ENCODE results near the gene MELK.

Gene MELK

GRCh38 chr9:36584620-36585460 lies 12.1 kb downstream of the MELK start:
- no peak for DNase-seq

GRCh38 chr9:36590231-36590630 lies 17.5 kb downstream of the MELK start:
- no peak for DNase-seq

GRCh38 chr9:36592801-36593583 lies 20.3 kb downstream of the MELK start:
- DNase-seq, result no peak

- DNase-seq, result no peak
These were observed 21.5 kb downstream of the MELK start for GRCh38 chr9:36594213-36594612.

GRCh38 chr9:36597412-36598178 lies 24.9 kb downstream of the MELK start:
- DNase-seq, result no peak

GRCh38 chr9:36598273-36598672 lies 25.6 kb downstream of the MELK start:
- no peak for DNase-seq

GRCh38 chr9:36603006-36603405 lies 30.3 kb downstream of the MELK start:
- DNase-seq, result no peak

GRCh38 chr9:36609306-36609705 lies 36.6 kb downstream of the MELK start:
- no peak for DNase-seq

GRCh38 chr9:36622121-36622520 lies 49.4 kb downstream of the MELK start:
- DNase-seq, result no peak

GRCh38 chr9:36623280-36623679 lies 50.6 kb downstream of the MELK start:
- no peak for DNase-seq

GRCh38 chr9:36625006-36625615 lies 52.4 kb downstream of the MELK start:
- DNase-seq, result no peak

GRCh38 chr9:36632892-36633291 lies 60.2 kb downstream of the MELK start:
- DNase-seq, result no peak

GRCh38 chr9:36637491-36638270 lies 65.0 kb downstream of the MELK start:
- DNase-seq, result no peak

- DNase-seq, result no peak
These were observed 68.2 kb downstream of the MELK start for GRCh38 chr9:36640771-36641381.

- no peak for DNase-seq
These were observed 70.1 kb downstream of the MELK start for GRCh38 chr9:36642817-36643216.

GRCh38 chr9:36656842-36657241 lies 84.1 kb downstream of the MELK start:
- no peak for DNase-seq

GRCh38 chr9:36659500-36659899 lies 86.8 kb downstream of the MELK start:
- DNase-seq, result no peak

- DNase-seq, result no peak
These were observed 92.1 kb downstream of the MELK start for GRCh38 chr9:36664806-36665205.

GRCh38 chr9:36665387-36665786 lies 92.7 kb downstream of the MELK start:
- DNase-seq, result no peak

- no peak for DNase-seq
These were observed 93.3 kb downstream of the MELK start for GRCh38 chr9:36665921-36666431.

GRCh38 chr9:36671561-36671960 lies 98.9 kb downstream of the MELK start:
- no peak for DNase-seq
